ENCODE data around the gene TOR1AIP2. TPM values are rescaled to one million over a fixed set of nuclear protein-coding genes. Genes with fewer than 3 reads are reported as not detected.

Gene TOR1AIP2
- total RNA-seq, 1 experiment from 2014 or later, result 121 TPM

GRCh38 chr1:179881642-179882252 lies 4.1 kb upstream of the TOR1AIP2 start:
- peak overlapping the region; percentile 96 for H3K4me3 Mint-ChIP-seq (ENCODE audit: low read depth, unreplicated experiment)
- BruUV-seq (replicated peaks), result TSS peak; percentile 22
- no peaks in the 10 kb centered on the region for H3K9me3 Mint-ChIP-seq (ENCODE audit: low read depth, unreplicated experiment)
- CTCF ChIA-PET, result interaction anchor here (1.1 to 1.6 kb wide), 2 partner anchors 7 to 287 kb away, joined by 3 read pairs; no protein-coding TSS in a partner anchor
- H3K27ac Mint-ChIP-seq (ENCODE audit: unreplicated experiment), result peak overlapping the region; percentile 99
- peaks cover 36% of the 10 kb centered on the region for H3K4me1 Mint-ChIP-seq (ENCODE audit: low read depth, unreplicated experiment)
- no peak for DNase-seq
- H3K36me3 Mint-ChIP-seq (ENCODE audit: insufficient read depth, unreplicated experiment), result peaks cover 52% of the 10 kb centered on the region
- no peaks in the 10 kb centered on the region for H3K27me3 Mint-ChIP-seq (ENCODE audit: unreplicated experiment)
- no peak for TF ChIP-seq CTCF (IDR thresholded peaks at IDR 0.05; ENCODE audit: unreplicated experiment)
- intact Hi-C loops (cut with micrococcal nuclease; ENCODE audit: unreplicated experiment), result loop anchor here (2.0 kb wide), 1 partner anchor 73 kb away; the partner anchor contains the start of gene CEP350

- BruUV-seq (replicated peaks), result no TSS peak
- no peak for TF ChIP-seq CTCF (IDR thresholded peaks at IDR 0.05; ENCODE audit: unreplicated experiment)
- H3K27me3 Mint-ChIP-seq (ENCODE audit: unreplicated experiment), result no peaks in the 10 kb centered on the region
- H3K4me3 Mint-ChIP-seq (ENCODE audit: low read depth, unreplicated experiment), result no peak overlapping the region
- peaks cover 66% of the 10 kb centered on the region for H3K36me3 Mint-ChIP-seq (ENCODE audit: insufficient read depth, unreplicated experiment)
- no peaks in the 10 kb centered on the region for H3K9me3 Mint-ChIP-seq (ENCODE audit: low read depth, unreplicated experiment)
- CTCF ChIA-PET, result no interaction called here
- no peak overlapping the region for H3K27ac Mint-ChIP-seq (ENCODE audit: unreplicated experiment)
- no peak for DNase-seq
- H3K4me1 Mint-ChIP-seq (ENCODE audit: low read depth, unreplicated experiment), result peaks cover 49% of the 10 kb centered on the region
- intact Hi-C loops (cut with micrococcal nuclease; ENCODE audit: unreplicated experiment), result no loop called here
These were observed 2.2 kb upstream of the TOR1AIP2 start for GRCh38 chr1:179879797-179880196.

GRCh38 chr1:179876300-179876715 lies 1.3 kb downstream of the TOR1AIP2 start:
- intact Hi-C loops (cut with micrococcal nuclease; ENCODE audit: unreplicated experiment), result loop anchor here (2.0 kb wide), 1 partner anchor 280 kb away; no protein-coding TSS in a partner anchor
- H3K4me1 Mint-ChIP-seq (ENCODE audit: low read depth, unreplicated experiment), result peaks cover 68% of the 10 kb centered on the region
- peaks cover 34% of the 10 kb centered on the region for H3K36me3 Mint-ChIP-seq (ENCODE audit: insufficient read depth, unreplicated experiment)

More at GRCh38 chr1:179876300-179876715, 1.3 kb downstream of the TOR1AIP2 start:
- TF ChIP-seq CTCF (IDR thresholded peaks at IDR 0.05; ENCODE audit: unreplicated experiment), result no peak
- peak; percentile 47 for DNase-seq
- CTCF ChIA-PET, result interaction anchor here (0.9 to 1.1 kb wide), 3 partner anchors 9 to 170 kb away, joined by 3 to 9 read pairs (median 3); no protein-coding TSS in a partner anchor
- H3K9me3 Mint-ChIP-seq (ENCODE audit: low read depth, unreplicated experiment), result no peaks in the 10 kb centered on the region
- no peaks in the 10 kb centered on the region for H3K27me3 Mint-ChIP-seq (ENCODE audit: unreplicated experiment)
- no TSS peak for BruUV-seq (replicated peaks)
- peak overlapping the region; percentile 95 for H3K27ac Mint-ChIP-seq (ENCODE audit: unreplicated experiment)
- H3K4me3 Mint-ChIP-seq (ENCODE audit: low read depth, unreplicated experiment), result peak overlapping the region; percentile 79

Data from Calu3 (cell line).